A549 (cell line): ENCODE data around the gene PDSS2.

Source experiments
- CEBPB ChIP-seq, 2 experiments: fragments of >200 bp in 1 of 2; sonication (Bioruptor Twin) in 1 of 2; formaldehyde crosslinking in 1 of 2; IDR thresholded peaks; 2 replicates each; pipeline ENCODE4 v1.6.1; 2012 to 2016
- HEYL ChIP-seq: fragments of 250-450 bp; sonication (Bioruptor Pico); IDR thresholded peaks from 2 replicates; pipeline ENCODE4 v1.8.0; 2021; ENCODE audit warnings: mild to moderate bottlenecking, moderate library complexity
- JUN ChIP-seq, 2 experiments: fragments of >200 bp; sonication (Bioruptor Twin); formaldehyde crosslinking; IDR thresholded peaks; 2 replicates in 1 of 2; 3 replicates in 1 of 2; pipeline ENCODE4 v1.6.1; 2016 to 2017
- JUNB ChIP-seq: fragments of >200 bp; sonication (Bioruptor Twin); formaldehyde crosslinking; IDR thresholded peaks from 2 replicates; pipeline ENCODE4 v1.6.1; 2016
- PHF8 ChIP-seq: fragments of 200-600 bp; sonication (generic); IDR thresholded peaks from 2 replicates; pipeline ENCODE4 v1.6.1; 2016; ENCODE audit warnings: low read depth, mild to moderate bottlenecking, antibody characterized with exemption, moderate library complexity, borderline replicate concordance
- POLR2A ChIP-seq: IDR thresholded peaks from 2 replicates; pipeline ENCODE4 v1.6.1; 2012; ENCODE audit warnings: mild to moderate bottlenecking, low read length
- RAD21 ChIP-seq, 2 experiments: fragments of >200 bp in 1 of 2; sonication (Bioruptor Twin) in 1 of 2; formaldehyde crosslinking in 1 of 2; IDR thresholded peaks in 1 of 2; conservative IDR thresholded peaks in 1 of 2; 2 replicates in 1 of 2; 3 replicates in 1 of 2; pipeline ENCODE4 v1.6.1; 2012 to 2018; ENCODE audit warnings: inconsistent platforms in 1 of 2
- RCOR1 ChIP-seq: fragments of 150-350 bp; IDR thresholded peaks from 2 replicates; pipeline ENCODE4 v1.6.1; 2014; ENCODE audit warnings: antibody characterized with exemption, low read length, low read depth
- RFX5 ChIP-seq: fragments of 450-650 bp; IDR thresholded peaks from 2 replicates; pipeline ENCODE4 v1.7.1; 2014; ENCODE audit warnings: antibody characterized with exemption, mild to moderate bottlenecking, moderate library complexity
- TP53 ChIP-seq: fragments of 250-450 bp; sonication (Bioruptor Pico); IDR thresholded peaks from 2 replicates; pipeline ENCODE4 v1.5.0; 2021; ENCODE audit warnings: mild to moderate bottlenecking, moderate library complexity
- ZSCAN20 ChIP-seq: fragments of 250-450 bp; sonication (Bioruptor Pico); IDR thresholded peaks from 2 replicates; pipeline ENCODE4 v1.8.0; 2022; ENCODE audit warnings: mild to moderate bottlenecking, moderate library complexity
- TF ChIP-seq, protein P1 (sequence below): fragments of >200 bp; sonication (Bioruptor Twin); formaldehyde crosslinking; IDR thresholded peaks from 3 replicates; pipeline ENCODE4 v1.5.1; 2016
- TF ChIP-seq, protein P2 (sequence below): fragments of 450-650 bp; IDR thresholded peaks from 2 replicates; pipeline ENCODE4 v1.6.1; 2014; ENCODE audit warnings: antibody characterized with exemption
- TF ChIP-seq, protein P3 (sequence below): fragments of 150-350 bp; IDR thresholded peaks from 2 replicates; pipeline ENCODE4 v1.6.1; 2014; ENCODE audit warnings: low read depth, mild to moderate bottlenecking, low read length

DNA sequence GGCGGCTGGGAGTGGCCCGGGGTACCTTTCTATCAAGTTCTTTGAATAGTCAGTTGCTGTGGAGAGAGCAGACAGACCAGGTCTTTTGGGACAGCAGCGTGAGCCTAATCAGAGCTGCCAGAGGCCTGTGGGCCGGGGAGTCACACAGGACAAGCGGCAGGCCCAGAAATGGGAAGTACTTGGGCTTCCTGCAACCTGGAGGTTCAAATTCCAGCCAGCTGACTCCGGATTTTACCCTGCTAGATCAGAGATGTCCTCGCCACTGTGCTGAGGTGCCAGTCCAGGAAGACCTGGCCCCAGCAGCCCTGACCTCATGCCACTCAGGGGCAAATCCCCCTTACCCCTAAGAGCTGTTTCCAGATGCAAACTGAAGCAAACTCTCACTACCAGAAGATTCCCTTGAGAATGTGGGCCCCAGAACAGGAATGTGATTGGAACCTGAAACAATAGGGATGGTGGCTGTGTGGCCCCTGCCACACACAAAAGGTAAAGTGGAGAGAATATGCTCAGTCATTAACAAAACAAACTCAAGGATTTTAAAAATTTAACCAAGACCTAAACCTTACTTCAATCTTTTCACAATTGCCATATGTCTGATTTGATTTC lies 353.8 kb downstream of the PDSS2 start:
- no peak for TF ChIP-seq RCOR1
- no peak for TF ChIP-seq ZSCAN20 (CRISPR knock-in tag)
- TF ChIP-seq TP53 (CRISPR knock-in tag): no peak
- TF ChIP-seq, protein P1, sequence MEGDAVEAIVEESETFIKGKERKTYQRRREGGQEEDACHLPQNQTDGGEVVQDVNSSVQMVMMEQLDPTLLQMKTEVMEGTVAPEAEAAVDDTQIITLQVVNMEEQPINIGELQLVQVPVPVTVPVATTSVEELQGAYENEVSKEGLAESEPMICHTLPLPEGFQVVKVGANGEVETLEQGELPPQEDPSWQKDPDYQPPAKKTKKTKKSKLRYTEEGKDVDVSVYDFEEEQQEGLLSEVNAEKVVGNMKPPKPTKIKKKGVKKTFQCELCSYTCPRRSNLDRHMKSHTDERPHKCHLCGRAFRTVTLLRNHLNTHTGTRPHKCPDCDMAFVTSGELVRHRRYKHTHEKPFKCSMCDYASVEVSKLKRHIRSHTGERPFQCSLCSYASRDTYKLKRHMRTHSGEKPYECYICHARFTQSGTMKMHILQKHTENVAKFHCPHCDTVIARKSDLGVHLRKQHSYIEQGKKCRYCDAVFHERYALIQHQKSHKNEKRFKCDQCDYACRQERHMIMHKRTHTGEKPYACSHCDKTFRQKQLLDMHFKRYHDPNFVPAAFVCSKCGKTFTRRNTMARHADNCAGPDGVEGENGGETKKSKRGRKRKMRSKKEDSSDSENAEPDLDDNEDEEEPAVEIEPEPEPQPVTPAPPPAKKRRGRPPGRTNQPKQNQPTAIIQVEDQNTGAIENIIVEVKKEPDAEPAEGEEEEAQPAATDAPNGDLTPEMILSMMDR: no peak
- TF ChIP-seq RAD21 (conservative IDR thresholded peaks at IDR 0.05 in 1 of 2, IDR thresholded peaks at IDR 0.05 in 1 of 2): no peak
- no peak for TF ChIP-seq PHF8
- no peak for TF ChIP-seq RFX5
- no peak for TF ChIP-seq POLR2A
- TF ChIP-seq, protein P2, sequence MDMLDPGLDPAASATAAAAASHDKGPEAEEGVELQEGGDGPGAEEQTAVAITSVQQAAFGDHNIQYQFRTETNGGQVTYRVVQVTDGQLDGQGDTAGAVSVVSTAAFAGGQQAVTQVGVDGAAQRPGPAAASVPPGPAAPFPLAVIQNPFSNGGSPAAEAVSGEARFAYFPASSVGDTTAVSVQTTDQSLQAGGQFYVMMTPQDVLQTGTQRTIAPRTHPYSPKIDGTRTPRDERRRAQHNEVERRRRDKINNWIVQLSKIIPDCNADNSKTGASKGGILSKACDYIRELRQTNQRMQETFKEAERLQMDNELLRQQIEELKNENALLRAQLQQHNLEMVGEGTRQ: no peak
- no peak for TF ChIP-seq JUN (IDR thresholded peaks at IDR 0.05)
- no peak for TF ChIP-seq JUNB
- TF ChIP-seq, protein P3, sequence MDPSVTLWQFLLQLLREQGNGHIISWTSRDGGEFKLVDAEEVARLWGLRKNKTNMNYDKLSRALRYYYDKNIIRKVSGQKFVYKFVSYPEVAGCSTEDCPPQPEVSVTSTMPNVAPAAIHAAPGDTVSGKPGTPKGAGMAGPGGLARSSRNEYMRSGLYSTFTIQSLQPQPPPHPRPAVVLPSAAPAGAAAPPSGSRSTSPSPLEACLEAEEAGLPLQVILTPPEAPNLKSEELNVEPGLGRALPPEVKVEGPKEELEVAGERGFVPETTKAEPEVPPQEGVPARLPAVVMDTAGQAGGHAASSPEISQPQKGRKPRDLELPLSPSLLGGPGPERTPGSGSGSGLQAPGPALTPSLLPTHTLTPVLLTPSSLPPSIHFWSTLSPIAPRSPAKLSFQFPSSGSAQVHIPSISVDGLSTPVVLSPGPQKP: no peak
- no peak for TF ChIP-seq CEBPB (IDR thresholded peaks at IDR 0.05)
- no peak for TF ChIP-seq HEYL (CRISPR knock-in tag)
